Astrocyte of the spinal cord (primary cell): ENCODE results near the gene ARHGEF4.

Source experiments
- DNase-seq: peaks from one replicate; pipeline ENCODE4 v3.0.0; 2011; ENCODE audit warnings: low read depth, low spot score
- H3K4me3 ChIP-seq: 2 replicates; pipeline ENCODE4 v1.5.1; 2011; ENCODE audit warnings: low read depth, mild to moderate bottlenecking, low read length, moderate library complexity
- CTCF ChIP-seq: IDR thresholded peaks from 2 replicates; pipeline ENCODE4 v1.5.1; 2012; ENCODE audit warnings: low read depth, mild to moderate bottlenecking, low read length, inconsistent platforms
- in situ Hi-C: cut with HindIII; loops from 2 replicates; pipeline ENCODE4 v1.10.0; 2017; ENCODE audit warnings: low sequenced_read_pairs

ARHGEF4 gene

GRCh38 chr2:130933501-130933900, 96.8 kb downstream of the ARHGEF4 start:
- TF ChIP-seq CTCF: no peak
- H3K4me3 ChIP-seq: no peak overlapping the region
- no peak for DNase-seq
- in situ Hi-C loops: no loop called here

GRCh38 chr2:130936451-130936850, 99.7 kb downstream of the ARHGEF4 start:
- H3K4me3 ChIP-seq: no peak overlapping the region
- no peak for TF ChIP-seq CTCF

DNA sequence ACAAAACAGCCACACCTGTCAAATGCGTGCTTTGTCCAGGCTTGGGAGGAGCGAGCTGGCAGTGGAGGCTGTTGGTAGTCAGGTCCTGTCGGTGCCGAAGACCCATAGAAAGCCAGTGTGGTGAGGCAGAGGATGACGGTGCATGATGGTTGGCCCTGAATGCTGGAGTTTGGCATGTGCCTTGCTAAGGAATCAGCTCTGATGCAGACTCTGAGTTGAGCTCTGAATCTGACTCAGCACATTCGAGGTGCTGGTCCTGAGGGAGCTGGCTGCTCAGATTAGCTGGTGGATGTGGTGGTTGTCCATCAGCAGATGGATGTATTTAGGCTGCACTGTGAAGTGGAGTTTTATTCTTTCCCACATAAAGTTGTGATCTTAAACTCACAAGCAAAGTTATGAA, 111.3 kb downstream of the ARHGEF4 start:
- no peak overlapping the region for H3K4me3 ChIP-seq
- in situ Hi-C loops: no loop called here
- TF ChIP-seq CTCF: no peak
- no peak for DNase-seq

More at GRCh38 chr2:130936451-130936850, 99.7 kb downstream of the ARHGEF4 start:
- in situ Hi-C loops: no loop called here
- no peak for DNase-seq

GRCh38 chr2:130949954-130950353, 113.2 kb downstream of the ARHGEF4 start:
- TF ChIP-seq CTCF: no peak
- no peak overlapping the region for H3K4me3 ChIP-seq
- in situ Hi-C loops: no loop called here
- DNase-seq: no peak

- DNase-seq: no peak
- no peak for TF ChIP-seq CTCF
- H3K4me3 ChIP-seq: no peak overlapping the region
- in situ Hi-C loops: no loop called here
Measured at GRCh38 chr2:130951018-130951417, 114.3 kb downstream of the ARHGEF4 start.

DNA sequence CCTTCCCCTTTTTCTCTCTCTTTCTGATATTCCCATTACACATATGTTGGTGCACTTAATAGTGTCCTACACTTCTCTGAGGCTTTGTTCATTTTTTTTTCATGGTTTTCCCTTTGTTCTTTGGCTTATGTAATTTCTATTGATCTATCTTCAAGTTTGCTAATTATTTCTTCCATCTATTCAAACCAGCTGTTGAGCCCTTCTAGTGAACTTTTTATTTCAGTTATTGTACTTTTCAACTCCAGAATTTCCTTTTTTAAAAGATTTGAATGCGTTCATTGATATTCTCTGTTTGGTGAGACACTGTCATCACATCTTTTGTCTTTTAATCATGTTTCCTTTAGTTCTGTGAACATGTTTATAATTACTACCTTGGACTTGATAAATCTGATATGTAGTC, 118.2 kb downstream of the ARHGEF4 start:
- TF ChIP-seq CTCF: no peak
- in situ Hi-C loops: no loop called here
- DNase-seq: no peak
- no peak overlapping the region for H3K4me3 ChIP-seq

DNA sequence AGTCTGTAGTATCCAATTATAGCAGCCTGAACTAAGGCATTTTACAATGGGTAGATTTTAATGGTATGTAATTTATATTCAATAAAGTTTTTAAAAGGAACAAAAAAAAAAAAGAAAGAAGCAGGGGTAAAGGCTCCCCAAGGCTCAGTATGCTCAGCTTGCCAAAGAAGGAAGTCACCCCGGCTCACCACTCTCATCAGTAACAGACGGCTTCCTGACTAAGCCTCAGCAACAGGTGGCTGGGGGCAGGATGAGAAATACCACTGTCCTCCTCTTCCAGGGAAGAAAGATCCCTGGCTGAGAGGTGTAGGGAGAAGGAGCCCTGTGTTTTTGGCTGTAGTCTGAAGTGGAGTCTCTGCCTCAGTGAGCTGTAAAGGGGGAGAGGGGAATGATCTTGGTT, 121.2 kb downstream of the ARHGEF4 start:
- DNase-seq: no peak
- H3K4me3 ChIP-seq: no peak overlapping the region
- in situ Hi-C loops: no loop called here
- no peak for TF ChIP-seq CTCF
